NCI-H1092 treated with DMSO at 0.1 percent for 48 hours (cell line): ENCODE measurements around the gene NTN1.

Source experiments
- DNase-seq: peaks from one replicate; lab custom pipeline; 2025; lab: John Stamatoyannopoulos, UW

The NTN1 gene

GRCh38 chr17:9273428-9274391 is 252.4 kb downstream of the NTN1 start:
- DNase-seq: no peak

DNA sequence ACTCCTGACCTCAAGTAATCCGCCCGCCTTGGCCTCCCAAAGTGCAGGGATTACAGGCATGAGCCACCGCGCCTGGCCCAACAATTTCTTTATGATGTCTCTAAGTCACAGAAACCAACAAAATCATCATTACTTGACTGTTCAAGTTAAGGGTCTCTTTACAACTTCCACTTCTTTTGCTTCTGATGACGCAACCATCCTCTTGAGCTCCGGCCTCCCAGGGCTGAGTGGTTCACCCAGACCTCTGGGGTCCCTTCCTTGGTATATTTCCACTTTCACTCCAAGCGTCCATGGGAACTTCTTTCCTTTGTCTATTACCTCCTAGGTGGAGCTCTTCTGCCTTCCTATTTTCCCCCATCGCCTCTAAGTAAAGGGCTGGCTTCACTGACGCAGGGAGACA is 253.7 kb downstream of the NTN1 start:
- DNase-seq: no peak

DNA sequence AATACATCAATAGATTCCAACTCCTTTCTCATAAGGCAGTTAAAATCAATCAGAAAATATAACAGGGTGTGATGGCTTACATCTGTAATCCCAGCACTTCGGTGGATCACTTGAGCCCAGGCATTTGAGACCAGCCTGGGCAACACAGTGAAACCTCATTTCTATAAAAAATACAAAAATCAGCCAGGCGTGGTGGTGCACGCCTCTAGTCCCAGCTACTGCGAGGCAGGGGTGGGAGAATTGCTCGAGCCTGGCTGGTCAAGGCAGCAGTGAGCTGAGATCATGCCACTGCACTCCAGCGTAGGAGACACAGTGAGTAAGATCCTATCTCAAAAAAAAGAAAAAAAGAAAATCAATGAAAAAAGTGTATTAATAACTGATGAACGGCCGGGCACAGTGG is 258.6 kb downstream of the NTN1 start:
- DNase-seq: no peak

GRCh38 chr17:9283909-9284308 is 262.6 kb downstream of the NTN1 start:
- no peak for DNase-seq

GRCh38 chr17:9284884-9285283 is 263.6 kb downstream of the NTN1 start:
- no peak for DNase-seq

DNA sequence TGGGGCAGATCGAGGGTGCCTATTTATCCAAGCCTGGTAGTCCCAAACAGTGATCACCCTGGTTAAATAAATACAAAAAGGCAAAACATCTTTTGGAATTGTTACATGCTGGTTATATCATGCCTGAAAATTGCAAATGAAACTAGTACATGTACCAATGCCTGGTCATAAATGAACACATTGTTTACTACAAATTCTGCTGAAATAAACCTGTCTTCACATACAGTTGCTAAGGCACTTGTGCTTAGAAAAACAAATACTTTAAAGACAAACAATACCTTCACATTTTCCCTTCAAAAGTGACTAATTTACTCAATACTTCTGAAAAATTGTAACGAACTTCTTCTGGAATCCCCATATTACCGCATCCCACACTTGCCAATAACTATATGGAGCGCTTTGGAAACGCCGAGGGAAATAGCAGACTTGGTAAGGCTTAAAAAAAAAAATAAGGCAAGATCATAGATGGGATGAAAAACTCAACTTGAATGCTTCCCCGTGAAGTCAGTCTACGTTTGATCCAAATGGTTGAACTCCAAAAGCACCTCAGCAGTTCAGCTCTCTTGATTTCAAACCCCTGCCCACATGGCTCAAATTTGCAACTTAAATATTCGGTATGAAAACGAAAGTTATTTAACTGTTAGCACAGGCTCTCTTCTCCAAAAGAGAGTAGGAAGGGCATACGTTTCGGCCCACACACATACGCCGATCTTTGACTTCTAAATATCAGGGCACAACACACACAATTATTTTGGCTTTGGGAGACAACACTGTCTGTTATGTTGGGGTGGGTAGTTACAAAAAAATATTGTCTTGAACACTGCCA is 264.5 kb downstream of the NTN1 start:
- DNase-seq: no peak

DNA sequence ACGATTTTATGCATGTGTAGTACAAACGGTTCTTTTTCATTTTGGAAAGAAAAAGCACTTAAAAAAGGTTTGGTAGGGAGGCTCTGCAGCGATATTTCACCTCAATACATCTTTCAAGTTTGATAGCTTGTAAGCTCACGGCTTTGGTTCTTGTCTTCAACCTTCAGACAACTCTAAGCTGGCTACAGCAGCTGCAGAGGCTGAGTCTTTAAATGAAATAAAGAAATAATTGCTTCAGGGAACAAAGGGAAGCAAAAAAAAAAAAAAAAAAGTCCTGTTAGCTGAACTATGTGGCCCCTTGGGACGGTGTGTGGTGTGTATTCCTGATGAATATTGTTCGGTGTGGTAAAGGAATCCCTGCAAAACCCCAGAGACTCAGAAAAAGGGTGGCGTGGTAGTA is 265.1 kb downstream of the NTN1 start:
- no peak for DNase-seq

- no peak for DNase-seq
These were observed 266.0 kb downstream of the NTN1 start for GRCh38 chr17:9287306-9287705.

DNA sequence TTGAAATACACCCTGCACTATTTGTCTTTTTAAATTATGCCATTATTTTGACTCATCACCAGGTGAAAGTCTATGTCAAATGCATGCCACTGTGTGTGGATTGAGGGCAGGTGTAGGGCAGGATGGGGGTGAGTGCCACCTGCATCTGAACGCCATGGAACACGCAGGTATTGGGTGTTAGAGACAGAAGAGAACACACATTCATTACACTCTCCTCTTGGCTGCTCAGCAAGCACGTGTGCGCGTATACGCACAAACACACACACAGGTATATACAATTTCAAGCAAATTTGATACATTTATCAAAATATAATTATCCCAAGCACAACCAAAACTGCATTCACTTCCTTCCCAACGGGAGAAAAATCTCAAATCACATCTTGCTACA is 268.9 kb downstream of the NTN1 start:
- DNase-seq: no peak

- no peak for DNase-seq
These were observed 270.7 kb downstream of the NTN1 start for GRCh38 chr17:9291912-9292560.

GRCh38 chr17:9292561-9292941 is 271.2 kb downstream of the NTN1 start:
- DNase-seq: no peak
